ENCODE results near the gene CHTOP.
"Not testable (repeated sequence)": the region's sequence is repeated elsewhere in the genome, so short reads cannot be mapped to it uniquely, and the experiment has no call there.

CHTOP gene

GRCh38 chr1:153633754-153634665, at the start of gene CHTOP:
CHTOP (plus strand) TSS chr1:153634066; CDS start chr1:153636589, 2,523 bp downstream.
- peak within 1 kb of the TSS; percentile 91 for H3K4me3 ChIP-seq (ENCODE audit: low read length)
- no CpG with 5 or more reads among the region's 65 CpGs for WGBS (ENCODE audit: insufficient coverage, insufficient read length)
- no peaks in the 10 kb centered on the region for H3K9me3 ChIP-seq (ENCODE audit: control insufficient read depth, insufficient read depth, low read length)
- no peaks in the 10 kb centered on the region for H3K27me3 ChIP-seq (ENCODE audit: control insufficient read depth, insufficient read depth, low read length)
- DNase-seq (ENCODE audit: low read depth, low spot score): peak; percentile 99
- peak within 1 kb of the TSS; percentile 16 for H3K27ac ChIP-seq (ENCODE audit: low read length)
- H3K36me3 ChIP-seq (ENCODE audit: control insufficient read depth, insufficient read depth, low read length): peaks cover 14% of the 10 kb centered on the region; the same call in 1 of the 2 replicates
- peaks cover 3% of the 10 kb centered on the region for H3K4me1 ChIP-seq (ENCODE audit: control insufficient read depth, insufficient read depth, low read length)

- no peak overlapping the region for H3K4me3 ChIP-seq (ENCODE audit: low read length)
- no peak for DNase-seq (ENCODE audit: low read depth, low spot score)
- WGBS (ENCODE audit: insufficient coverage, insufficient read length): no CpG with 5 or more reads among the region's 1 CpG
These were observed 48.9 kb upstream of the CHTOP start for GRCh38 chr1:153585006-153585405.

GRCh38 chr1:153586347-153586746, 47.5 kb upstream of the CHTOP start:
- WGBS (ENCODE audit: insufficient coverage, insufficient read length): no CpG with 5 or more reads among the region's 1 CpG
- H3K27me3 ChIP-seq (ENCODE audit: control insufficient read depth, insufficient read depth, low read length): no peaks in the 10 kb centered on the region
- DNase-seq (ENCODE audit: low read depth, low spot score): no peak
- H3K27ac ChIP-seq (ENCODE audit: low read length): no peak overlapping the region
- no peaks in the 10 kb centered on the region for H3K9me3 ChIP-seq (ENCODE audit: control insufficient read depth, insufficient read depth, low read length)
- no peaks in the 10 kb centered on the region for H3K36me3 ChIP-seq (ENCODE audit: control insufficient read depth, insufficient read depth, low read length)
- H3K4me3 ChIP-seq (ENCODE audit: low read length): no peak overlapping the region
- no peaks in the 10 kb centered on the region for H3K4me1 ChIP-seq (ENCODE audit: control insufficient read depth, insufficient read depth, low read length)

More at GRCh38 chr1:153585006-153585405, 48.9 kb upstream of the CHTOP start:
- H3K9me3 ChIP-seq (ENCODE audit: control insufficient read depth, insufficient read depth, low read length): no peaks in the 10 kb centered on the region
- H3K27me3 ChIP-seq (ENCODE audit: control insufficient read depth, insufficient read depth, low read length): no peaks in the 10 kb centered on the region
- H3K36me3 ChIP-seq (ENCODE audit: control insufficient read depth, insufficient read depth, low read length): no peaks in the 10 kb centered on the region
- H3K27ac ChIP-seq (ENCODE audit: low read length): no peak overlapping the region
- H3K4me1 ChIP-seq (ENCODE audit: control insufficient read depth, insufficient read depth, low read length): no peaks in the 10 kb centered on the region

- no peak for DNase-seq (ENCODE audit: low read depth, low spot score)
- H3K4me3 ChIP-seq (ENCODE audit: low read length): no peak overlapping the region
- no peaks in the 10 kb centered on the region for H3K4me1 ChIP-seq (ENCODE audit: control insufficient read depth, insufficient read depth, low read length)
- H3K27ac ChIP-seq (ENCODE audit: low read length): no peak overlapping the region
- no CpG with 5 or more reads among the region's 5 CpGs for WGBS (ENCODE audit: insufficient coverage, insufficient read length)
- H3K36me3 ChIP-seq (ENCODE audit: control insufficient read depth, insufficient read depth, low read length): no peaks in the 10 kb centered on the region
- H3K9me3 ChIP-seq (ENCODE audit: control insufficient read depth, insufficient read depth, low read length): no peaks in the 10 kb centered on the region
- no peaks in the 10 kb centered on the region for H3K27me3 ChIP-seq (ENCODE audit: control insufficient read depth, insufficient read depth, low read length)
These were observed 46.6 kb upstream of the CHTOP start for GRCh38 chr1:153587314-153587713.

- not testable (repeated sequence) for H3K4me1 ChIP-seq (ENCODE audit: control insufficient read depth, insufficient read depth, low read length); DNase-seq (ENCODE audit: low read depth, low spot score); H3K36me3 ChIP-seq (ENCODE audit: control insufficient read depth, insufficient read depth, low read length); H3K4me3 ChIP-seq (ENCODE audit: low read length); H3K27me3 ChIP-seq (ENCODE audit: control insufficient read depth, insufficient read depth, low read length); H3K27ac ChIP-seq (ENCODE audit: low read length); H3K9me3 ChIP-seq (ENCODE audit: control insufficient read depth, insufficient read depth, low read length)
- WGBS (ENCODE audit: insufficient coverage, insufficient read length): no CpG with 5 or more reads among the region's 10 CpGs
These were observed 45.8 kb upstream of the CHTOP start for GRCh38 chr1:153588033-153588432.

- H3K4me1 ChIP-seq (ENCODE audit: control insufficient read depth, insufficient read depth, low read length): no peaks in the 10 kb centered on the region
- DNase-seq (ENCODE audit: low read depth, low spot score): no peak
- H3K27ac ChIP-seq (ENCODE audit: low read length): no peak overlapping the region
- no CpG with 5 or more reads among the region's 2 CpGs for whole genome bisulfite sequencing (ENCODE audit: insufficient coverage, insufficient read length)
- no peaks in the 10 kb centered on the region for H3K27me3 ChIP-seq (ENCODE audit: control insufficient read depth, insufficient read depth, low read length)
- H3K4me3 ChIP-seq (ENCODE audit: low read length): no peak overlapping the region
- H3K36me3 ChIP-seq (ENCODE audit: control insufficient read depth, insufficient read depth, low read length): no peaks in the 10 kb centered on the region
- H3K9me3 ChIP-seq (ENCODE audit: control insufficient read depth, insufficient read depth, low read length): no peaks in the 10 kb centered on the region
These were observed 45.4 kb upstream of the CHTOP start for GRCh38 chr1:153588482-153588881.

GRCh38 chr1:153592748-153593147, 41.1 kb upstream of the CHTOP start:
- DNase-seq (ENCODE audit: low read depth, low spot score): no peak
- no CpG with 5 or more reads among the region's 4 CpGs for WGBS (ENCODE audit: insufficient coverage, insufficient read length)
- no peaks in the 10 kb centered on the region for H3K9me3 ChIP-seq (ENCODE audit: control insufficient read depth, insufficient read depth, low read length)
- no peak overlapping the region for H3K27ac ChIP-seq (ENCODE audit: low read length)
- no peaks in the 10 kb centered on the region for H3K36me3 ChIP-seq (ENCODE audit: control insufficient read depth, insufficient read depth, low read length)
- no peak overlapping the region for H3K4me3 ChIP-seq (ENCODE audit: low read length)
- H3K27me3 ChIP-seq (ENCODE audit: control insufficient read depth, insufficient read depth, low read length): no peaks in the 10 kb centered on the region
- H3K4me1 ChIP-seq (ENCODE audit: control insufficient read depth, insufficient read depth, low read length): no peaks in the 10 kb centered on the region

GRCh38 chr1:153597206-153597605, 36.7 kb upstream of the CHTOP start:
- Histone ChIP-seq H3K27me3 (ENCODE audit: control insufficient read depth, insufficient read depth, low read length) (no peaks in the 10 kb centered on the region), H3K4me3 (ENCODE audit: low read length) (no peak overlapping the region), H3K4me1 (ENCODE audit: control insufficient read depth, insufficient read depth, low read length) (peaks cover 5% of the 10 kb centered on the region), H3K36me3 (ENCODE audit: control insufficient read depth, insufficient read depth, low read length) (no peaks in the 10 kb centered on the region), H3K27ac (ENCODE audit: low read length) (no peak overlapping the region), H3K9me3 (ENCODE audit: control insufficient read depth, insufficient read depth, low read length) (no peaks in the 10 kb centered on the region)
- no CpG with 5 or more reads among the region's 6 CpGs for WGBS (ENCODE audit: insufficient coverage, insufficient read length)
- DNase-seq (ENCODE audit: low read depth, low spot score): no peak

- Histone ChIP-seq H3K36me3 (ENCODE audit: control insufficient read depth, insufficient read depth, low read length) (no peaks in the 10 kb centered on the region), H3K27me3 (ENCODE audit: control insufficient read depth, insufficient read depth, low read length) (no peaks in the 10 kb centered on the region), H3K4me3 (ENCODE audit: low read length) (no peak overlapping the region), H3K4me1 (ENCODE audit: control insufficient read depth, insufficient read depth, low read length) (peaks cover 5% of the 10 kb centered on the region), H3K9me3 (ENCODE audit: control insufficient read depth, insufficient read depth, low read length) (no peaks in the 10 kb centered on the region), H3K27ac (ENCODE audit: low read length) (no peak overlapping the region)
- WGBS (ENCODE audit: insufficient coverage, insufficient read length): no CpG with 5 or more reads among the region's 7 CpGs
- peak; percentile 70 for DNase-seq (ENCODE audit: low read depth, low spot score)
These were observed 35.3 kb upstream of the CHTOP start for GRCh38 chr1:153598309-153599172.

GRCh38 chr1:153599847-153600246, 34.0 kb upstream of the CHTOP start:
- Histone ChIP-seq H3K4me3 (ENCODE audit: low read length) (no peak overlapping the region), H3K9me3 (ENCODE audit: control insufficient read depth, insufficient read depth, low read length) (no peaks in the 10 kb centered on the region), H3K27me3 (ENCODE audit: control insufficient read depth, insufficient read depth, low read length) (no peaks in the 10 kb centered on the region), H3K4me1 (ENCODE audit: control insufficient read depth, insufficient read depth, low read length) (peaks cover 5% of the 10 kb centered on the region), H3K36me3 (ENCODE audit: control insufficient read depth, insufficient read depth, low read length) (no peaks in the 10 kb centered on the region), H3K27ac (ENCODE audit: low read length) (no peak overlapping the region)
- WGBS (ENCODE audit: insufficient coverage, insufficient read length): no CpG with 5 or more reads among the region's 7 CpGs
- no peak for DNase-seq (ENCODE audit: low read depth, low spot score)
